Lower lobe of right lung (tissue), 2 donors: Measurements from ENCODE around the gene ZNRF2. TPM values are rescaled to one million over a fixed set of nuclear protein-coding genes. Genes with fewer than 3 reads are reported as not detected.

Source experiments
- ATAC-seq, 2 donors: fragments of 200-7000 bp; cut with Tn5 transposase; one replicate each; pipeline ENCODE4 v1.9.1; 2020 to 2022; ENCODE audit warnings: mild to moderate bottlenecking in 2 of 2, moderate library complexity in 2 of 2
- DNase-seq: peaks from one replicate; pipeline ENCODE4 v3.0.0-alpha.2; 2020
- H3K27ac ChIP-seq: fragments of 200-600 bp; one replicate; pipeline ENCODE4 v1.8.0; 2022
- H3K27me3 ChIP-seq: fragments of 200-600 bp; one replicate; pipeline ENCODE4 v1.8.0; 2022; ENCODE audit warnings: low read depth
- H3K36me3 ChIP-seq: fragments of 200-600 bp; one replicate; pipeline ENCODE4 v1.8.0; 2022; ENCODE audit warnings: mild to moderate bottlenecking
- H3K4me1 ChIP-seq: fragments of 200-600 bp; one replicate; pipeline ENCODE4 v1.8.0; 2022
- H3K4me3 ChIP-seq: fragments of 200-600 bp; one replicate; pipeline ENCODE4 v1.8.0; 2022; ENCODE audit warnings: mild to moderate bottlenecking
- H3K9me3 ChIP-seq: fragments of 200-600 bp; one replicate; pipeline ENCODE4 v1.8.0; 2022
- CTCF ChIP-seq: fragments of 200-600 bp; IDR thresholded peaks from one replicate; pipeline ENCODE4 v1.8.0; 2022; ENCODE audit warnings: antibody characterized with exemption, mild to moderate bottlenecking
- intact Hi-C: fragments of 100-400 bp; cut with DNase I; formaldehyde crosslinking; loops from one replicate; pipeline ENCODE4 v1.11.0; 2022
- long read RNA-seq: library from polyadenylated mRNA; unstranded; transcript quantifications from one replicate; pipeline ENCODE4 v2.0.0, GENCODE V29; 2021
- total RNA-seq: library from RNA; stranded (reverse); fragmentation: NEBNext Ultra II Directional; extraction: Animal tissue kit (Norgen Biotek cat#: 25700); gene quantifications from one replicate; pipeline ENCODE4 v1.2.1, GENCODE V29; 2021
- donor health status: DM: no; HTN: yes; CAD: no; lungs with severe emphysema.

ZNRF2 gene
- 26.6 TPM for total RNA-seq
- long read RNA-seq, transcript ZNRF2-201 (5 exons, 3,460 nt), result major isoform, 54 of 62 reads
- long read RNA-seq, partial matches to known transcripts, result 3 of 62 reads
- long read RNA-seq, other reads (novel, unspliced or antisense), result 5 of 62 reads

GRCh38 chr7:30284298-30285066, at the start of gene ZNRF2:
ZNRF2 (plus strand) TSS chr7:30284597; CDS start chr7:30285358, 761 bp downstream.
- H3K36me3 ChIP-seq, result no peaks in the 10 kb centered on the region
- H3K27ac ChIP-seq, result peak within 1 kb of the TSS; percentile 98
- TF ChIP-seq CTCF, result peak; percentile 49
- no peaks in the 10 kb centered on the region for H3K9me3 ChIP-seq
- H3K4me3 ChIP-seq, result peak within 1 kb of the TSS; percentile 66
- no peaks in the 10 kb centered on the region for H3K27me3 ChIP-seq
- intact Hi-C loops, result no loop called here
- H3K4me1 ChIP-seq, result peaks cover 41% of the 10 kb centered on the region
- ATAC-seq (peak; percentile 95 to 97), DNase-seq (peak; percentile 100)

- no peaks in the 10 kb centered on the region for H3K9me3 ChIP-seq
- H3K27me3 ChIP-seq, result no peaks in the 10 kb centered on the region
- no peaks in the 10 kb centered on the region for H3K36me3 ChIP-seq
- no peak overlapping the region for H3K27ac ChIP-seq
- TF ChIP-seq CTCF, result no peak
- H3K4me3 ChIP-seq, result no peak overlapping the region
- intact Hi-C loops, result no loop called here
- DNase-seq, result peak; percentile 45
- ATAC-seq, result peak in 1 of 2 donors; percentile 69
- peaks cover 15% of the 10 kb centered on the region for H3K4me1 ChIP-seq
These were observed 47.1 kb upstream of the ZNRF2 start for GRCh38 chr7:30237271-30237695.

GRCh38 chr7:30238721-30239441, 45.5 kb upstream of the ZNRF2 start:
- no peaks in the 10 kb centered on the region for H3K36me3 ChIP-seq
- no peak for TF ChIP-seq CTCF
- H3K27ac ChIP-seq, result no peak overlapping the region
- peaks cover 15% of the 10 kb centered on the region for H3K4me1 ChIP-seq
- H3K9me3 ChIP-seq, result no peaks in the 10 kb centered on the region
- peak; percentile 73 for DNase-seq
- no peak overlapping the region for H3K4me3 ChIP-seq
- intact Hi-C loops, result no loop called here
- H3K27me3 ChIP-seq, result no peaks in the 10 kb centered on the region
- peak; percentile 75 to 84 for ATAC-seq

- Histone ChIP-seq H3K9me3 (no peaks in the 10 kb centered on the region), H3K27me3 (no peaks in the 10 kb centered on the region), H3K4me1 (peaks cover 15% of the 10 kb centered on the region), H3K27ac (no peak overlapping the region), H3K36me3 (no peaks in the 10 kb centered on the region), H3K4me3 (no peak overlapping the region)
- DNase-seq, result no peak
- ATAC-seq, result no peak
- TF ChIP-seq CTCF, result no peak
- intact Hi-C loops, result no loop called here
These were observed 44.1 kb upstream of the ZNRF2 start for GRCh38 chr7:30240106-30240800.

- Histone ChIP-seq H3K27me3 (no peaks in the 10 kb centered on the region), H3K36me3 (no peaks in the 10 kb centered on the region), H3K4me3 (no peak overlapping the region), H3K4me1 (peaks cover 15% of the 10 kb centered on the region), H3K9me3 (no peaks in the 10 kb centered on the region), H3K27ac (no peak overlapping the region)
- DNase-seq (no peak), ATAC-seq (no peak)
- intact Hi-C loops, result no loop called here
- no peak for TF ChIP-seq CTCF
These were observed 42.6 kb upstream of the ZNRF2 start for GRCh38 chr7:30241767-30242166.
